ENCODE measurements around the gene LAMB1.
"Not testable (repeated sequence)": the region's sequence is repeated elsewhere in the genome, so short reads cannot be mapped to it uniquely, and the experiment has no call there.

Gene LAMB1

DNA sequence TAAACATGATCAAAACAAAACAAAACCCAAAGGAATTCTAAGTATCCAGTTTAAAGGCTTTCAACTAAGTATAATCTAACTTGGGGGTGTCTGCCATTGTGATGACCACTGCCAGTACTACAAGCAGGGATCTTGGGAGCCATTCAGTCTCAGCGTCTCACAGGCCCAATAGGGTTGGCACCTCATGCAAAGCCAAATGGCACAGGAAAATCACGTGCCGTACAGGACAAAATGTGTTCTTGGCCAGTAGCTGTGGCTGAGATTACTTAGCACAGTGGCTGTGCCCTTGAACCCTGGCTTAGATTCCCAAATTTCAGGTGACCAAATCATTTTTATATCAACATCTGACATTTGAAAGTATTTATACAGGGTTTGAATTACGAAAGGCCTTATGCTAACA lies 62.0 kb downstream of the LAMB1 start:
- ATAC-seq: no peak

GRCh38 chr7:107939573-107940489 lies 63.1 kb downstream of the LAMB1 start:
- no peak for ATAC-seq

DNA sequence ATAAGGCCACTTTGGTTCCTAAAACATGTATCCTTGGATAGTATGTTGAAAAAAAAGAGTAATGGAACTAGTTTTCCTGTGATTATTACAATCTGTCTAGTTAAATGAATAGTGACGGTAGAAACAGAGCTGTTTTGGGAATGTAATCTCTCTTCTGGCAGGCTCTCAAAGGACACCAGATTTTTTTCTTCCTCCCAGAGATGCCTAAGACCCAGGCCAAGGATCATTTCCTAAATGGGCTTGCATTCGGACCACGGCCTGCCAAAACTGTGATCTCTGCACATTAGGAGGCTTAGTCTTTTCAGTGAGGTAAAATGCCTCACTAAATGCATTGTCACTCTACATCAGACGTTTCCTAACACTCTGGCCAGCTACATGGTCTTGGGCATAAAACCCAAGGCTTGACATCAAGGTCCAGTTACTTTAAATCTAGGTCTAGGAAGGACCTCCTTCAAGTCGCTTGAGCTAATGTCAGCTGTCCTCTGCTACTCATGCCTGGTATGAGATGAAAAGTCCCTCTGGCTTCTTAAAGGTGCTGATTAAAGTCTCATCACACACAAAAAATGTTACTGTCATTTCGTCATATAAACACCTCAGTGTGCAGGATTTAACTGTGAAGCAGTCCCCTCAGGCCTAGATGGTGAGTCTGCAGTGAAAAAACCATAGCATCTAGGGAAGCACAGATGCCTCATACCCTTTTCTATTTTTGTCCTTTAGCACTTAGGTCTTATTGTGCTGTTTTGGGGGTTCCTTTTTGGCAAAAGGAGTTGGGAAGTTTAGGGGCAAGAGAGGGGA lies 64.3 kb downstream of the LAMB1 start:
- ATAC-seq: no peak

DNA sequence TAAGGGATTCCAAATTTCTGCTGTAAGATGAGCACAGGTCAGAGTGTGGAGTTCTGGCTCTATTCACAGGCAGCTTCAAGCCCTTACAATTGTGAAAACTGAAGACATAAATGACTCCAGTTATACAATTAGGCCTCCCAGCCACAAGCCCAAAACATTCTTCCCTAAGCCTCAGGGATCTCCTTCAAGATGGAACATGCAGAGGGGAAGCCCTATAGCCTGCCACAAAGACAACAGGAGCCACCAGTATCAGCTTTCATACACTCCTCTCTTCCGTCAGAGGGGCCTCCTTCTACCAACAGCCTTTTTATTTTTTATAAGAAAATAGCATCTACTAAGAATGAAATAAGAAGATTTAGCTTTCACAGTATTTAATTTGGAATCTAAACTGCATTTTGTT lies 65.4 kb downstream of the LAMB1 start:
- ATAC-seq: no peak

- ATAC-seq: no peak
These were observed 66.6 kb downstream of the LAMB1 start for GRCh38 chr7:107936312-107936711.

- no peak for ATAC-seq
These were observed 67.8 kb downstream of the LAMB1 start for GRCh38 chr7:107934991-107935770.

DNA sequence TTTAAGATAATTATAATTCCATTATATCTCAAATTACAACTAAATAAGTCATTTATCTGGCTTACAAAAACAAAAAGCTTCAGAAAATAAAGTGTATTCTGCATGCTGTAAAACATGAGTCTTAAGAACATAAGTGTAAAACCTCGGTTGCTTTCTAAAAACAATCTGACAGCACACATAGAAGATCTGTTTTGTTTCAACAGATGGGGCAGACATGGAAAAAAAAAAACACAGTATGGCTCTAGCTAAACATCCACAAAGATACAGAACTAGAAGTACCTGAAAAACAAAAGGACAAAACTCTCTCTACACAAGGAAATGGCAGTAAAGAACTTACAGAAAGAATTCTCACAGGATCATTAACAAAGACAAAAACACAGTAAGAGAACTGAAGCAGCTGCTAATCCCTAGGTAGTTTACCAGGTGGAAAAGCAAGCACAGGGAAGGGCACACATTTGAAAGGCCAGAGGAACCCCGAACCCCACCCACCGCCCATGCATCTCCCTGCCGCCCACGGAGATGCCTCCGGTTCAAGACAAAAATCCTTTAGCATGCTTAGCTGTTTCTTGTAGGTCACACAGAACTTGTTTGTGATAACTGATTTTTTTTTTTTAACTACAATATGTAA lies 69.5 kb downstream of the LAMB1 start:
- no peak for ATAC-seq

GRCh38 chr7:107932805-107933204 lies 70.2 kb downstream of the LAMB1 start:
- ATAC-seq: no peak

DNA sequence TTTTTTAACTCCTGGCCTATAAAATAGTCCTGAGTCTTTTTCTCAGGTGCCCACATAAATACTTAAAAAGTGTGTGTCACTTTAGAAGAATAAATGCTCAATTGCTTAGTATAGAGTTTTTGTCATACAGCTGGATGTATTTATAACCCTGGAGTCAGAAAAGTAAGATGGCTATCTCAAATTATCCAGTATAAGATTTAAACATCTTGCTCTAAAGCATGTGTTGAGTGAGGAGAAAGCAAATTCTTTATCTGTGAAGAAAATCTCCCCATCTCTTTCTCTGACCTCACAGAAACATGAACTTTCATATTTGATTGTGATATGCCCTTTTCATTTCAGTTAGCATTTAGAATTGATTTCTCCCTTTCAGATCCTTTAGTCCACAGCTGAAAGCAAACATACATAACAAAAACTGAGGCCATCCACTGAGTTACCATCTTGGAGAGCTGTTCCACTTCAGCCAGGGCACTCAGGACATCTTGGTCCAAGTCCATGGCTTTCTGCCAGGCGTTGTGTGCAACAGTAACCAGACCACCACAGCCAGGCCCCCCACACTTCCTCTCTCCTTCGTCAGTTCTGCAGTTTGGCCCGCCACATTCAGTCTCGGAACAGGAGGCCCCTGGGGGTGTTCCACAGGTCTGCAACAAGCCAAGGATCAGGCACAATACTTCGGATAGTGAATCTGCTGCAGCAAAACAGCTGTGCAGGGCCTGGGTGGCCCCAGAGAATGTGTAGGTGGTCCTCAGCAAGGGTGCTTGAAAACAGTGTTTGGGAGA lies 71.0 kb downstream of the LAMB1 start:
- ATAC-seq: no peak

DNA sequence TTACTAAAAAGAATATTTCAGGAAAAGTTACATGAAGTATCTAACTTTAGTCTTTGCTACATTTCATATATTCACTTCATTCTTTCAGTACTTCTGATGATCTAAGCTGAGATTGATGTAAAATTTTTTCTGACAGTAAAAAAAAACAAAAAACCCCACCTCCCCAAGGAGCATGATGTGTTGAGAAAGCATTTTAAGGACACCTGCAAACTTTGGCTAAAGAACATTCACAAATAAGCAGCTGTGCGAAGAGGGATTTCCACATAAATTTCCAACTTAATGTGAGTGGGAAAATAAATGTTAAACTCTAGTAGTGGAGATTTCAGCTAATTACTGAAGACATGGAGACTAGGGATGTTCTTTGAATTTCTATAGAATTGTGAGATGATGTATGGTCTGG lies 76.5 kb downstream of the LAMB1 start:
- no peak for ATAC-seq

- ATAC-seq: no peak
These were observed 78.0 kb downstream of the LAMB1 start for GRCh38 chr7:107924841-107925504.

- no peak for ATAC-seq
These were observed 80.1 kb downstream of the LAMB1 start for GRCh38 chr7:107922886-107923285.

- ATAC-seq: not testable (repeated sequence)
These were observed 81.1 kb downstream of the LAMB1 start for GRCh38 chr7:107921826-107922225.

DNA sequence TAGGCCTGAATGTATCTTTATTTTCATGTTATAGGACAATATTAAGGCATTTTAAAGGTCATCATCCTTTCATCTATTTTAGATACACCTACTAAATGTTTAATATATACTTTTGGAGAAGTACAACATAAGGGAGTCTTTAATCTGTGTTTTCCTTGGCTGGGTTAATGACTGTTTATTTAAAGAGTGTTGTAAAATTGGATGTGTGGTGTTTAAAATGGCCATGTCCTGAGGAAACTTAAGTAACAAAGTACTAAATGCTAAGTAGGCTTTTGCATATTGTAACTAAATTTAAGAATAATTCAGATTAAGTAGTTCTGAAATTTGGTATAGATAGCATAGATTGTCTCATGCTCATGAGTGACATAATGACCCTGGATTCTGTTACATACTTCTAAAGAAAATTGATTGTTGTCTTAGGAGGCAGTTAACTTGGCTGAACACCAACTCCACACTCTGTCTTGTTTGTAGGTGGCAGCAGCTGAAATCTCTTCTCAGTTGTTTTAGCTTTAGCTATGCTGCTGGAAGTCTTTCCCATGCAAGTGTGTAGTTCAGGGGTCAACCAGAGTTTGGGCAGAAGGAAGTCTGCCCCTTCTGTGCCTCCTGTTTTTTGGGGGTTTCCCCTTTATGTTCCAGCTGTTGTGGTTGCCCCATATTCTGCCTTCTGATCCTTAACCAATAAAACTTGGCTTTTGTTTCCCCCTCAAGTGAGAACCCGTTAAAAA lies 82.8 kb downstream of the LAMB1 start:
- no peak for ATAC-seq

DNA sequence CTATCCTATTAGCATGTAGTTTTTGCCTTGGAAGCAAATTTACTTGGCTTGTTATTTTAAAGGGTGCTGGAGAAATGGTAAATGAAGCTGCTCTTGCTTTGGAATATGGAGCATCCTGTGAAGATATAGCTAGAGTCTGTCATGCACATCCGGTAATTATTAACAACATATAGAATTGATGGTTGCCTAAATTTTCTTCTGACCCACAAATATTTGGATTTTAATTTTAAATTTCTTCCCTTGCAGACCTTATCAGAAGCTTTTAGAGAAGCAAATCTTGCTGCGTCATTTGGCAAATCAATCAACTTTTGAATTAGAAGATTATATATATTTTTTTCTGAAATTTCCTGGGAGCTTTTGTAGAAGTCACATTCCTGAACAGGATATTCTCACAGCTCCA lies 84.0 kb downstream of the LAMB1 start:
- ATAC-seq: no peak

DNA sequence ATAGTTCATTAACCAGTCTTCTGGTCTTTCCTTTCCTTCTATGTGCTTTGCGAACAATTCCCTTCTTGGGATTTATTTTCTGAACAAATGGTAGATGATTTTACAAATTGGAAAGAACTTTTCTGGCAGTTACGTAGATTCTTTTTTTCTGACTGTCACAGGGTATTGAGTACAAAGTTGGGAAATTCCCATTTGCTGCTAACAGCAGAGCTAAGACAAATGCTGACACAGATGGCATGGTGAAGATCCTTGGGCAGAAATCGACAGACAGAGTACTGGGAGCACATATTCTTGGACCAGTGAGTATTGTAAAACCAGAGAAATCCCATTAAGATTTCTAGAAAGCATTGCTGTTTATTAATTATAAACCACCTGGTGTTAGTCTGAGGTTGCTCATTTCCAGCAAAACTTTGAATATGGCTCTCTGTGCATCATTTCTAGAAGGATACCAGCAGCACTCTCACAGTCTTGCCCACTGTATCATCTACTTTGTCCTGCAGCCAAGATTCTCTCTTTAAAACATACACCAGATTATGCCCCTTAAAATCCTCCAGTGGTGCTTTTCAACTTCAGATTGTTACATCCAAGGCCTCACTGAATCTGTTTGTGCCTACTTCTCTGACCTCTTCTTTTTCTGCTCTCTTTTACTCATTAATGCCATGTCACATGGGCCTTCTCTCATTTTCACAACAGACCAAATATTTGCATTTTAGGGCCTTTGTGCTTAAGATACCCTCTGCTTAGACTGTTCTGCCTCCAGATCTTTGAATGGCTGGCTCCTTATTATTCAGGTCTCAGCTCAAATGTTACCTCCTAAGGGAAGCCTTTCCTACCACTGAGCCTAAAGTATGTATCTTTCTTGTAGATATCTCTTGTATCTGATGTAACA lies 85.0 kb downstream of the LAMB1 start:
- no peak for ATAC-seq

DNA sequence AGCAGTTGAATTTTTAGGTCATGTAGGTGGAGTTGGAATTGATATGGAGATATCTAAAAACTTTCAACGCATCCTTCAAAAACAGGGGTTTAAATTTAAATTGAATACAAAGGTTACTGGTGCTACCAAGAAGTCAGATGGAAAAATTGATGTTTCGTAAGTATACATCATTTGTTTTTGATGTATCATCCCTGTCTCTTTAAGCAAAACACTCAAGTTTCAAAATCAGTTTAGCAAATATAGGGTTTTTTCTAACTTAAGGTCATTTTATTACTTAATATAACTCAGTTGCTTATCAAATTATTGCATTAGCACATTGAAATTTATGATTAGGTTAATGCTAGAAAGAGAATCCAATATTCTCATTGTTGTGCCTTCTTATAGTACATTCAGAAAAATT lies 87.4 kb downstream of the LAMB1 start:
- ATAC-seq: no peak

DNA sequence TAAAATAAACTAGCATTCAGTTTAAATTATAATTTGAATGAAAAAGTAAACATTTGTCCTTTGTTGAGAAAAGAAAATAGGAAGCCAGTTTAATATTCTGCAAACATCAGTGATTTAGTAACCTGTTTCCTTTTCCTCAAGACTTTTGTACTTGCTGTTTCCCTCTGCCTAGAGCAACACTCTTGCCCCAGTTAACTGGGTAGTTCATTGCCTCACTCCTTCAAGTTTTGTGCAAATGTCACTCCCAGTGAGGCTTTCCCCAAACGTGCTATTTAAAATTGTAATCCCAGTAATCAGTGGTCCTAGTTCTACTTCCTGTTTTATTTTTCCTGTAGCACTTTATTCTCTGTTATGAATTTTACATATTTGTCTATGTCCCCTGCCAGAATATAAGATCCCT lies 88.1 kb downstream of the LAMB1 start:
- ATAC-seq: no peak

DNA sequence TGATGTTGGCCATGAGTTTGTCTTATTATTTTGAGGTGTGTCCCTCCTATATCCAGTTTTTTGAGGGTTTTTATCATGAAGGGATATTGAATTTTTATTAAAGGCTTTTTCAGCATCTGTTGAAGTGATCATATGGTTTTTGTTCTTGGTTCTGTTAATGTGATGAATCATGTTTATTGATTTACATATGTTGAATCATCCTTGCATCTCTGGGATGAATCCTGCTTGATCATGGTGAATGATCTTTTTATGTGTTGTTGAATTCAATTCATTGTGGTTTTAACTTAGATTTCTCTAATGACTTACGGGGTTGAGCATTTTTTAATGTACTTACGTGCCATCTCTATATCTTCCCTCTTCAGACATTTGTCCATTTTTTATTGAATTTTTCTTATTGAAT lies 89.1 kb downstream of the LAMB1 start:
- ATAC-seq: no peak

DNA sequence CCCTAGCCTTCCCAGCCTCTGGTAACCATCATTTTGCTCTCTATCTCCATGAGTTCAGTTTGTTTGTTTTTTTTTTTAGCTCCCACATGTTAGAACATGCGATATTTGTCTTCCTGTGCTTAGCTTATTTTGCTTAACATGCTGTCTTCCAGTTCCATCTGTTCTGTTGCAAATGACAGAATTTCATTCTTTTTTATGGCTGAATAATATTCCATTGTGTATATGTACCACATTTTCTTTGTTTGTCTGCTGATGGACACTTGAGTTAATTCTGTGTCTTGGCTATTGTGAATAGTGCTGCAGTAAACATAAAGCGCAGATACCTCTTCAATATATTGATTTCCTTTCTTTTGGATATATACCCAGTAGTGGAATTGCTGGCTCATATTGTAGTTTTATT lies 91.0 kb downstream of the LAMB1 start:
- ATAC-seq: no peak
